ENCODE measurements around the gene SULT1C3.
"Not testable (repeated sequence)": the region's sequence is repeated elsewhere in the genome, so short reads cannot be mapped to it uniquely, and the experiment has no call there.

Gene SULT1C3

DNA sequence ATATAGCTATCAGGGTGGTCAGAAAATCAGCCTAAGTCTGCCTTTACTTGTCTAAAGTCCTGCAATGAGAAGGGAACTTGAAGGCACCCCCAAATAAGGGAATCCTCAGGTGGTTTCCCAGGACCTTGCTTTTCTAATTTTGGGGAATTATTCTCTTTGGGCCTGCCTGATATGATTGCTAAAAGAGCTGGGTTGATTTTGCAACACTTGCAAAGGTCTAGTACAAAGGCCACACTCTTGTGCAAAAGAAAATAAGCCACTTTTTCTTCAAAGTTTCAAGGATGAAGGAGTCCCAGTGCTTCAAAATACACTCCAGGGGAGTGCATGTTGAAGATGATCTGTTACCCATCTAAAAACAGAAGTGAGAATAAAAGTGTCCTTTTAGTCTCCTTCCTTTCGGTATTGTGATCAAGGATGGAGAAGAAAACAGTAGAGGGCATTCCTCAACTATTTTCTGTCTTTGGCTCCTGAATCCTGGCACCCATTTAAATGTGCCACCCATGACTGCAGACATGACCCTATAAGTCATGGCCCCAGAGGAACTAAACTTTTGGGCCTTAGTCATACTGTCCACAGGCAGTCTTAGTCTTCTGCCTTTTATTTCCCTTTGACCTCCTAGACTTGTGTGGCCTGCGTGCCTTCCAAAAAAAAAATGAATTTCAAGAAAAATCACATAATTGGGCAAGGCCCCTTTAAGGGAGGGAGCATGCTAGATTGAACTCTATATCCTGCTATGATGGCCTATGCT, 5.1 kb downstream of the SULT1C3 start:
- no peak for DNase-seq (ENCODE audit: low spot score)

DNA sequence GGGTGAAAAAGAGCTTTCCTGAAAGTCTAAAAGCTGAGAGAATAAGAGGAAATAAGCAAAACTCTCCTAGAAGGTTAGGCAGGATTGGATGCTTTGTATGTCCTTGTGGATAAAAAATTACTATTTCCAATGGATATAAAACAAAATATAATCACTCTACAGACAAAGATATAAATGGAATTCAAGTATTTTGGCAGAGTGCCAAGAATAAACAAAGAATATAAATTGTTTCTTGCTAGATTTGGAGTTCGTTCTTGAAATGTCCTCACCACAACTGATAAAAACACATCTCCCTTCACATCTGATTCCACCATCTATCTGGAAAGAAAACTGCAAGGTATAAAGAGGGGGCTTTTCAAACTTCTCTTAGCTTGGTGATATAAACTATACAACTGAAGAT, 13.3 kb downstream of the SULT1C3 start:
- DNase-seq (ENCODE audit: low spot score): no peak

DNA sequence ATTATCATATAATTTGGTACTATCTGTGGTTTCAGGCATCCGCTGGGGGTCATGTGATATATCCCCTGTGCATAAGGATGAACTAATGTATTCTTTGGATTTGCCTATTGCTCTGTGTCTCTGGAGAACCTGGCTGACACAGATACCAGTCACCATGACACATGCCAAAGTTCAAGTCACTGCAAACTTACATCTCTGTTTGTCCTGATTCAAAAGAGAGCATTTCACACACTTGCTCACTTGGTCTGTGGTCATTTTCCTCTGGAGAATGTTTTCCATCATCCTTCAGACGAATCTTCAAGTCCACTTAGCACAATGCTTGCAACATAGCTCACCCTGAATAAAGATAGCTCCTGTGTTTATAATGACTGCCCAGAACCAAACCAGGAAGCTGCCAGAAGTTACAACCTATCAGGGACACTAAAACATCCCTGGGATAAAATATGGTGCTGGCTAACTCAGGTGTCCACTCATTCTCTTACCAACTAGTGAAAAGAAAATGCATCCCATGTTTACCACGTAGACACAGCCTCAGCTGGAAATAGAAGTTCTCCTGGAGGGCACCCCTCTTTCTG, 18.1 kb downstream of the SULT1C3 start:
- no peak for DNase-seq (ENCODE audit: low spot score)

DNA sequence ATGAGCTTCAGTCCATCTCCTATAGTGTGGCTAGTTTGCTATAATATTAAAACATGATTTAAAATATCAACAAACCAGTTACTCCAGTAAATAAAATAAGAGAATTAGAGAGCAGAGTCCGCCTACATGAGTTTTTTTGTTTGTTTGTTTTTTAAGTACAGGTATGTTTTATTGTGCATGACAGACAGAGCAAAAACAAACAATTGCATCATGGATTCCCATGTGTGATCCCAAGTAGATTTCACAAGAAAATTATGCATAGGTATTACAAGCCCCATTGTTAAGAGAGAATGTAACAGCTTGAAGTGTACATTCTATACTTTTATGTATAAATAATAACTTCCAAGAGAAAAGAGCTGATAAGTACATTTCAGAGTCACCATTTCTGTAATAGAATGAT, 21.0 kb downstream of the SULT1C3 start:
- DNase-seq (ENCODE audit: low spot score): no peak

DNA sequence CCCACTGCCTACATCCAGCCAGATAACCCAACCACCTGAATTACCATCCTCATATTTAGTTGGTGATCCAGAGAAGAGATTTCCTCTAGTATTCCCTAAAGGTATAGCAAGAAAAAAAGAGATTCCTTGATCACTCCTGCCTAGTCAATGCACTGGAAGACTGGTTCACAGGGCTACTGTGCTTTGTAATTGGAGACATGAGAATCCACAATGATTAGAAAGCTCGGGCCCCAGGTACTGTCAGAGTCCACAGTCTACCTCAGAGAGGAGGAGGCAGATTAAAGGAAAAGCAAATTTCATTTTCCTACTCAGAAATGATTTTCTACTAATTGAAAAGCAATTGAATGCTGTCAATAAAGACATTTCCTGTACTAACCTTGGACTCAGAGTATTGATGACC, 22.3 kb downstream of the SULT1C3 start:
- DNase-seq (ENCODE audit: low spot score): no peak

DNA sequence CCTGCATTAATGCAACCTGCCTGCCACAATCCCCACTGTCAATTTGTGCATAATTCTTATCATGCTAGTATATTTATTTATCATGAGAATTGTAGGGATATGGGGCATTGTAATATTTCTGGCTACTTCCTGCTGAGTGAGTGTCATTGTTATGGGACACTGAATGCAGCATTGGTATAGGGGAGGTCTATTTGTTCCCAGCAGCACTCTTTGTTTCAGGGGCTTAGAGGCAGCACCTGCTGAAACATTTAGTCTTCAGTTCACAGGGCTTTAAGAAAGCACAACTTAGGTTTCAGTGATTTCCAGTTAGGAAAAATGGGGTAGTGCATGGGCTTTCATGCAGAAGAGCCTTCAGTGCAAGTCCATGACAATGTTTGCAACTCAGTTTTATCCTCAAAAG, 23.6 kb downstream of the SULT1C3 start:
- no peak for DNase-seq (ENCODE audit: low spot score)

DNA sequence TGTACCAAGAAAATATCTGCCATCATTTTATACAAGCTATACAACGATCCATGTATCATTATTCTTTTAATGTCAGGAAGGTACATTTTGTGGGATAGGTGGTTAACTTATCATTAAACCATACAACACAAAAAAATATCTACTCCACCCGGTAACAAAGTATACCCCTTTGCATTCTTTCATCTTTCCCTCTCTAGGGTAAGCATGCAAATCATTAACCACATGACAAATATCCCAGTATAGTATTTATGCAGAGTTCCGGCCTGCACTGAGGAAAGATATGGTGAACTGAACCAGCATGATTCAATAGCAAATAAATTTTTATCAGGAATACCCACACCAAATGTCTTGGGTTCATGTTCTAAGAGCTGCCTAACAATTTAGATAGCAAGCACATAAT, 26.4 kb downstream of the SULT1C3 start:
- no peak for DNase-seq (ENCODE audit: low spot score)

DNA sequence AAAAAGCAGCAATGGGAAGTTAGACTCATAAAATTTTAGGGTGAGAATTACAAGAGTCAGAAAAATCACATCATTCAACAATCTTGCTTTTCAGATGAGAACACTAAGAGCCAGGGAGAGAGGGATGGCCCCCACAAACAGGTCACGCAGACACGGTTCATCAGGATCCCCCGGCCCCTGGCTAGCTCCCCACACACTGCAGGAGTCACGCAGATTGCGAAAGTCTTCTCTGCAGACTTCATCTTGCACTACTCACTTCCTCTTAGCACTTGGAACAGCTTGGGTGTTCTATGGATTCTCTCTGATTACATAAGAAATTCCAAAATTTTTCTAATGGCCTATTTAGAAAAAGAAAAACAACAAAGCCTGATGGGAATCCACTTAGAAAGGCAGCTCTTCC, 27.3 kb downstream of the SULT1C3 start:
- no peak for DNase-seq (ENCODE audit: low spot score)

DNA sequence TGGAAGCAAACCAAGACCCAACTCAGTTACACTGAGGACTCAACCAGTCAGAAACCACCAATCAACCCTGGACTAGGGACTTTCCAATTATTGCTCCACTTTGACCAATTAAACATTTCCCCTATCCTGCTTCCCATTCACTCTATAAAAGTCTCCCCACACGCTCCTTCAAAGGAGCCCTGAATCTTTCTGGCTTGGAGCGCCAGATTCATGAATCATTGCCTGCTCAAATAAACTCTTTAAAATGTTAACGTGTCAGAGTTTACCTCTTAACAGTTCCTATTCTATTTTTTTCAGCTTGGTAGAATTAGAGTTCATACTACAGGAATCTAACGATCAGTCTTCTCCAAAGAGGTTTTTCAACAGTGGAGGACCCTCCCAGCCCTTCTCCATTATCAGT, 28.2 kb downstream of the SULT1C3 start:
- no peak for DNase-seq (ENCODE audit: low spot score)

DNA sequence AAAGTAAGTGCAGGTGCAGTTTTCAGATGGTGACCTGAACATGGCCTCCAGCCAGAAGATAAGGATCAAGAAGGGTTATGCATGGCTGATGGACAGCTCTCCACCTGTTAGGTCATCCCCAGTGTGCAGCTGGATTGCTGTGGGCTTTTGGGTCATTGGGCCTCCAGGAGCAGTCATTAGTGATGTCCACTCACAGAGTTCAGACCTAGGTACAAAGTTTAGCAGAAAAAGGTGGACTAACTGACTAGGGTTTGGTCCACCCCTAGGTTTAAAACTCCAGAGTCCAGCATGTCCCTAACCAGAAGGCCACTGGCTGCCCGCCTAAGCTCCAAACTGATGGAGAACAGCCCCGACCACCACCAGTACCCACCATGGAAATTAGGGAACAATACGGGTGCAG, 30.6 kb downstream of the SULT1C3 start:
- no peak for DNase-seq (ENCODE audit: low spot score)

DNA sequence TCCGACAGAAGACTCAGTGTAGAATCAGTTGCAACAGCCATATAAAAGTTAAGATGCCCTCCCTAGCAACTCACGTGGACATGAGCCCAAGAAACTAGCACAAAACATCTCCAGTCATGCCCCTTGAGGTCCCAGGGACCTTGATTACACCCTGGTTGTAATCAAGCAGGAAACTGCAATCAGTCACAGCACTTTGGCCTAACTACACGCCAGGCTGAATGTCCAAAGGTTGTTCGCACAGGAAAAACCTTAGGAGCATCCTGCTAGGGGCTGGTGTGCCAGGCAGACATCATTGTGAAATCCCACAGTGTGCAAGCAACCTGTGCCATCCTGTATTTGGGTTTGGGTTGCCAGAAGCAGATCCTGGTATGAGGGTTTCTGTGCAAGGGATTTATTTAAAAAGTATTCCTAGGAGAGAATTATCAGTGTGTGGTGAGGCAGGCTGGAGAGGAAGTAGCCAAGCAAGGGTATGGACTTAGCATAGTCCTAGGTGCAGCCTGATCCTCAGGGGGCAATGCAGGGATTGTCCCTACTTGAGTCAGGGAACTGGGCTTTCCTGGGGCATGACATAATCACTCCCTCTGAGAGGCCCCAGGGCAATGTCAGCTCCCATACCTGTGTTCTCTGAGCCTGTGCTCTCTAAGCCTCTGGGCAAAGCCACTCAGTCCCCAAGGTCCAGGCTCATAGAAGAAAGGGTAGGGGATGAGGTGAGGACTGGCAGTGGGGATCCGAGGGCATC, 31.2 kb downstream of the SULT1C3 start:
- DNase-seq (ENCODE audit: low spot score): no peak

DNA sequence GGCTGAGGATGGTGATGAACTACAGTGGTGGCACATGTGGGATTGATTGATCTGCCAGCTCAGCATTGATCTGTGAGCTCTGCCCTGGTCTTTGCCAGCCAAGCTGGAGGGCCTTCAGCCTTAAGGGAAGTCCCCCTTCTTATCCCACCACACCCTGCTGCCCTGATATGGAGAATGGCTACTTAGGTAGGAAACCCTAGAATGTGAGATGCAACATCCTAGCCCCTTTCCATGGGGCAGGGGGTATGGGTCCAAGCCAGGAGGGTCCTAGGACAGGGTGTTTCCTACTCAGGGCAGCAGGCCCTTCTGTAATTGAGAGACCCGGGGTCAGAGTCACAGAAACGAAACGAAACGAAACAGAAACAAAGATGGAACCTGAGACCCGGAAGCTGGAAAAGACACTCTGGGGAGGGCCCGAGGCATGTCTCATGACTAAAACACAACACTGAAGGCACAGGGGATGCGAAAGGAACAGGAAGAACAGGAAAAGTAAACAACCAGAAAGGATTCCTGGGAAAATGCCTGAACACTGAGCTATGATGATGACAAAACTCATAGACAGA, 32.0 kb downstream of the SULT1C3 start:
- no peak for DNase-seq (ENCODE audit: low spot score)

DNA sequence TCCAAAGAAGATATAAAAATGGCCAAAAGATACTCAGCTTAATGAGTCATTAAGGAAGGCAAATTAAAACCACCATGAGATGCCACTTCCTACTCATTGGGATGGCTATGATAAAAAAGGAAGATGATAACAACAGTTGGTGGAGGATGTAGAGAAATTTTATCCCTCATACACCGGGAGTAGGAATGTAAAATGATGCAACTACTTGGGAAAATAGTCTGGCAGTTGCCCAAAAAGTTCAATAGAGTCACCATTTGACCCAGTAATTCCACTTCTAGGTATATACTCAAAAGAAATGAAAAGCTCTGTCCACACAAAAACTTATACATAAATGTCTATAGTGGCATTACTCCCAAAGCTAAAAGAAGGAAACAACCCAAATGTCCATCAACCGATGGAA, 38.9 kb downstream of the SULT1C3 start:
- no peak for DNase-seq (ENCODE audit: low spot score)

DNA sequence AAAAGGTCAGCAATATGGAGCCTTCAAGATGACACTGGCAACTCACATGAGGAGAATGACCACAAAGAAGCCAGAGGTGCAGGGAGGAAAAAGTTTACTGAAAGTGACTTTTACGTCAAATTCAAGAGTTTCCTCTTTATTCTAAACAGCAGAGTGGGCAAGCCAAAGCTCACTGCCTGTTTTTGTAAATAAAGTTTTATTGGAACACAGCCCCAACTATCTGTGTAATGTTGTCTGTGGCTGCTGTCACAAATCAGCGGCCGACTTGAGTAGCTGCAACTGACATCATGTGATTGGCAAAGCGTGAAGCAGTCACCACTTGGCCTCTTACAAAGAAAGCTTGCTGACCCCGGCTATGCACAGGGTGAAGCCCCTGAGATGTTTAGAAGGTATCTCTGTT, 39.7 kb downstream of the SULT1C3 start:
- peak; percentile 3 for DNase-seq (ENCODE audit: low spot score)

DNA sequence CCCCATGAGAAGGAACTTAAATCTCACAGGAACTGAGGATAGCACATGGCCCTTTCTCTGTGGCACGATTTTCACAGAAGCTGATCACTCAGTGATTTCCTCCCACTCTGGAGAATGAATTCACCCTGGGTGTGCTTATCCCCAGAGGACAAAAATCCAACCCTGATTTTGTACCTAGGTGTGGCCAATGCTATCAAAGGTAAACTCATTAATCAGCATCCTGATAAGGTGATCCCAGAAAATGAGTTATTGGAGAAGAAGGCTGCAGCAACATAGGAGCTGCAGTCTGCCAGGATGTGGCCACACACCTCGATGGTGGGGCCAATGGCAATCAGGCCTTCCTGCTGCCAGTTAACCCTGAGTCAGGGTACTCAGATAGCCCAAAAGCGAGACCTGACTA, 40.7 kb downstream of the SULT1C3 start:
- DNase-seq (ENCODE audit: low spot score): no peak

DNA sequence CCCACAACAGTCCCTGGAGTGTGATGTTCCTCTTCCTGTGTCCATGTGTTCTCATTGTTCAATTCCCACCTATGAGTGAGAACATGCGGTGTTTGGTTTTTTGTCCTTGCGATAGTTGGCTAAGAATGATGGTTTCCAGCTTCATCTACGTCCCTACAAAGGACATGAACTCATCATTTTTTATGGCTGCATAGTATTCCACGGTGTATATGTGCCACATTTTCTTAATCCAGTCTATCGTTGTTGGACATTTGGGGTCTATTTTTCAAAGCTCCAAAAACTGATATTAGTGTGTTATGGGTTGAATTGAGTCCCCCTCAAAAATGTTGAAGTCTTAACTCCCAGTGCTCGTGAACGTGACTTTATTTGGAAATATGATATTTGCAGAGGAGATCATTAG, 44.8 kb downstream of the SULT1C3 start:
- DNase-seq (ENCODE audit: low spot score): not testable (repeated sequence)

DNA sequence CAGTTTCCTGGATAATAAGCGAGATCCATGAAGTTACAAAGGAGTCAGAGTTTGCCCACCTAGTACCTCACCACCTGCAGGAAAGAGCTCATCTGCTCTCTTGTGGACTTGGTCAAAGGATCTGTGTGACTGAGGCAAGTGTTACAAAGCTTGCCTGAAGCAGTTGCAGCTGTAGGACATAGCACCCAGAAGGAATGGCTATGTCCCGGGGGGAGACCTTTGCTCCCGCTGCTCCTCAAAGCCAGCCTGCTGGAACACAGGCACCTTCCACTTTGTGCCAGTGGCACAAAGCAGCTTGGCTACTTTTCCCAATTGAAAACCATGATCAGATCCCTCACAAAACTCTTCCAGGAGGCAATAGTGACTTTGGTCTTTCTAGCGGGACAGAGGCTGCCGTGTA, 45.8 kb downstream of the SULT1C3 start:
- no peak for DNase-seq (ENCODE audit: low spot score)

DNA sequence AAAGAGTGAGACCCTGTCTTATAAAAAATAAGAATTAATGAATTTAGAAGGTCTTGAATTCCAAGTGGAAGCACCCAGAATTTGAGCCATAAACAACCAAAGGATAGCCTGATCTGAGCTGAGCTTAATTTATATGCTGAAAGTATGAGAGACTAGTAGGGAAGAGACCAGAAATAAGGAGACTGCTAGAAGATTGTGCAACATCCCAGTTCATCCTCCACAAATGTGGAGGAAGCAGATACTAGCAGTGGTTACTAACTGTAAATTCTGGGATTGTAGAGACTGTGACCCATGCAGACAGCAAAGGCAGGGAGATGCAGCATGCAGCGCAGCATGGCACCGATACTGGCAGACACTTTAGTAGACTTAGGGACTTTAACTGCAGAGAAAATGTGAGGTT, 47.4 kb downstream of the SULT1C3 start:
- no peak for DNase-seq (ENCODE audit: low spot score)

DNA sequence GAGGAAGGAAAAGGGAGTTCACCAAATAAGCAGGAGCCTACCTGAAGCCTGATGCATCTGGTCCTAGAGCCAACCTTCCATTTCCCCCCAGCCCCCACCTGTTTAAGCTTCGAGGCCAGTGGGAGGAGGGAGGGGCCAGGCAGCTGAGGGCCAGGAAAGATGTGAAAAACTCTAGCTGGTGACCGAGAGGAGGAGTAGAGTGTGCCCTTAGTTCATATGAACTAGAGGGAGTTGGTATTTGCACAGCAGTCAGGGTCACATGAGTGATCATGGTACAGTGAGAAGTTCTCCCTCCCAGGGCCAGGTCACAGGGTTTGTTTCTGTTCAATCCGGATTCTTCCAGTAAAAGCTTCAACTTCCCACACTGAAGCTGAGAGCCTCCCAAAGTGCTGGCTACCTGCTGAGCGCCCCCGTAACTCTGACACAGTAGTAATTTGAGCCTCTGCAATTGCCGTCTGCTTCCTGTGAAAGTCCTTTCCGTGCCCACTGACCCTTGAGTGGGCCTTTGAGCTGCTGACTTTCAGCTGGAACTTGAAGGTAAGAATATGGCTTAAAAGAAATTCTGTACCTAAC, 48.9 kb downstream of the SULT1C3 start, which contains the start of gene SULT1C2:
TSS of gene SULT1C2 (plus strand) at position 362 of the 573 bp plus-strand sequence. CDS start 4,773 bp downstream, outside the sequence.
- DNase-seq (ENCODE audit: low spot score): no peak

DNA sequence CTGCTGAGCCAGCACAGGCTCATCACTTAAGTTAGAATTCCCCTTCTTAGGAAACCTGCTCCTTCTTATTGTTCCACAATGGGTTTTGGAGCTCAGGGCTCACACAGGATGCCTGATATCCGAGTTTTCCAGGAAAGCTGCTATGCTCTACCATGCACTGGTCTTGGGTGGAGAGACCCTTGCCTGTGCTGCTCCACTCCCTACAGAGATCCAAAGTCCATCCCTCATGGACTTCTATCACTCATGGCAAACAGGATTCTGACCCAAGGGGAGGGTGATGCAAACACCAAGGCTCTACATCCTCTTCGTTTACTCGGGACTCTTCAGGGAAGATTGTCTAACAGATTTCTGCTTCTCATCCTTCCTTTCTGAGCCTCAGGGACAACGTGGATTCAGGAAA, 54.1 kb downstream of the SULT1C3 start:
- DNase-seq (ENCODE audit: low spot score): no peak

DNA sequence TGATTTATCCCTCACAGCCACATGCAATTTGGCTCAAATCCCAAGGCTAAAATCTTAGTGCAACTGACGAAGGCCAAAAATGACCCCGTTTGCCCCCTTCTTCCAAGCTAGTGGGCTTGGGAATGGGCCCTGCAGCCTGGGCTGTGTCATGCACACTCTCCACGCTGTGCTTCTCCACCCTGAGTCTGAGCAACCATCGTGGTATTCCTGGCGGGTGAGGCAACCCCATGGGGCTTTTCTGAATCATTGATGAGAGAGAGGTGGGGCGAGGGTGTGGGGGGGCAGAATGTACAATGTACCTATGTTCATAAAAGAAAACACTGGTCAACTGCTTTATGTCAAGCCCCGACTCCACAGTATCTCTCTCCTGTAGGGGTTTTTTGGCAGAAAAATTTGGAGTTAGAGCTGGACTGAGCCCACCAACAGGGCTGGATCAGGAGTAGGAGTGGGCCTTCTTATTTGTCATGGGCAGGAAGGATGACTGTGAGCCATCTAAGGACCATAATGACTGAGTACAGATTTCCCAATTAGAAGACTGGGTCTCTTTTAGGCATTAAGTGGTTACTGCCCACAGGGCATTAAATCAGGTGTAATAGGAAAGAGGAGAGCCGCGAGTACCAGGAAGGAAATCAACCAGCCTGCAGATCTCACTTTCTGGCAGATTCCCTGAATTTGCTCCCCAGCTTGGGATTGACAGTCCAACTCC, 57.8 kb downstream of the SULT1C3 start:
- no peak for DNase-seq (ENCODE audit: low spot score)

DNA sequence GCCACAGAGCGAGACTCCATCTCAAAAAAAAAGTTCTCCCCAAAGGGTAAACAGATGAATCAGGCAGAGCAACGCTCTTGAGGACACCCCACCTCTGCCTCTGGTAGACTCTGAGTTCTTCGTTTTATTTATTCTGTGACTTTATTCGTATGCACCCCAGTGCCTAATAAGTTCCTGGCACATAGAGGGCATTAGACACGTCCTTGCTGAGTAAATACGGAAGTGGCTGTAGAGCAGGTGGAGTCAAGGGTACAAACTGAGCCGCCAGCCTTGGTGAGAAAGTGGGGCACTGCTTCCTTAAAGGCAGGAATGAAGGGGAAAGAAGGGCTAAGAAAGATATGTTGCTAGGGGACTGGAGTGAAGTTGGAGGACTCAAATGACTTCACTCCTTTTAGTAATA, 61.8 kb downstream of the SULT1C3 start:
- no peak for DNase-seq (ENCODE audit: low spot score)
